Measurements from ENCODE around the gene UBE4B. TPM values are rescaled to one million over a fixed set of nuclear protein-coding genes. Genes with fewer than 3 reads are reported as not detected.

UBE4B gene
- total and polyA plus RNA-seq, 2 experiments from 2014 or later, result 28.4 to 115 TPM

DNA sequence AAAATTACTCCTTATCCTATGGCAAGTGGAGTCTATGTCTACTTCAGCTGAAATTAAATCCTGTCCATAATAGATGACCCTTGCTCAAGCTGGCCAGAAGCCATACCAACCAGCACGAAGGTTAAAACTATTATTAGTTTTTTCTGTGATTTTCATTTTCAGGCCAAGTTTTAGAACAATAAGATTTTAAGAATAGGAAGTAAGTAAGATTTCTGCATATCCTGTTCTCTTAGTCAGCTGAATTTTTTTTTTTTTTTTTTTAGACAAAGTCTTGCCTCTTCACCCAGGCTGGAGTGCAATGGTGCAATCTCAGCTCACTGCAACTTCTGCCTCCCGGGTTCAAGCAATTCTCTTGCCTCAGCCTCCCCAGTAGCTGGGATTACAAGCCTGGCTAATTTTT lies 41.8 kb upstream of the UBE4B start:
- H3K27me3 Mint-ChIP-seq (ENCODE audit: insufficient read depth, low read depth, poor library complexity), result peaks cover 8% of the 10 kb centered on the region
- TF ChIP-seq CREB1 (CRISPR knock-in tag; IDR thresholded peaks at IDR 0.05; ENCODE audit: low read depth) (no peak), EZH2phosphoT487 (IDR thresholded peaks at IDR 0.05; ENCODE audit: unreplicated experiment) (no peak), NANOG (IDR thresholded peaks at IDR 0.05; ENCODE audit: borderline replicate concordance) (no peak), ZNF114 (CRISPR knock-in tag; IDR thresholded peaks at IDR 0.05) (no peak), ZNF331 (CRISPR knock-in tag; IDR thresholded peaks at IDR 0.05; ENCODE audit: low read depth) (no peak), STAT1 (IDR thresholded peaks at IDR 0.05; ENCODE audit: unreplicated experiment) (no peak)
- TF ChIP-seq, protein P1, sequence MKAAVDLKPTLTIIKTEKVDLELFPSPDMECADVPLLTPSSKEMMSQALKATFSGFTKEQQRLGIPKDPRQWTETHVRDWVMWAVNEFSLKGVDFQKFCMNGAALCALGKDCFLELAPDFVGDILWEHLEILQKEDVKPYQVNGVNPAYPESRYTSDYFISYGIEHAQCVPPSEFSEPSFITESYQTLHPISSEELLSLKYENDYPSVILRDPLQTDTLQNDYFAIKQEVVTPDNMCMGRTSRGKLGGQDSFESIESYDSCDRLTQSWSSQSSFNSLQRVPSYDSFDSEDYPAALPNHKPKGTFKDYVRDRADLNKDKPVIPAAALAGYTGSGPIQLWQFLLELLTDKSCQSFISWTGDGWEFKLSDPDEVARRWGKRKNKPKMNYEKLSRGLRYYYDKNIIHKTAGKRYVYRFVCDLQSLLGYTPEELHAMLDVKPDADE (IDR thresholded peaks at IDR 0.05), result no peak
- no peaks in the 10 kb centered on the region for H4K20me1 ChIP-seq (replicated peaks; ENCODE audit: insufficient read depth)
- H2AFZ ChIP-seq, result no peak overlapping the region
- no peaks in the 10 kb centered on the region for H3K9me3 Mint-ChIP-seq
- H3K27ac ChIP-seq (ENCODE audit: low read depth), result no peak overlapping the region
- H3K27ac Mint-ChIP-seq, result no peak overlapping the region
- no peaks in the 10 kb centered on the region for H3K4me1 ChIP-seq (ENCODE audit: insufficient read depth)
- no peaks in the 10 kb centered on the region for H3K9me2 ChIP-seq (ENCODE audit: insufficient read depth)
- H3K36me3 Mint-ChIP-seq (ENCODE audit: low read depth), result no peaks in the 10 kb centered on the region
- no peaks in the 10 kb centered on the region for H3F3A ChIP-seq (replicated peaks; ENCODE audit: low read depth)
- H3K4me1 Mint-ChIP-seq, result no peaks in the 10 kb centered on the region
- no peak for ATAC-seq
- H3K4me3 Mint-ChIP-seq, result no peak overlapping the region
- no peak overlapping the region for H3K4me2 ChIP-seq
- no peaks in the 10 kb centered on the region for H3K36me3 ChIP-seq (ENCODE audit: insufficient read depth)
- no peak overlapping the region for H3K4me3 ChIP-seq
- H3K27me3 ChIP-seq (ENCODE audit: insufficient read depth), result peaks cover 10% of the 10 kb centered on the region
- no peaks in the 10 kb centered on the region for H3K79me2 ChIP-seq (replicated peaks; ENCODE audit: insufficient read depth)
- no peak for DNase-seq (ENCODE audit: low spot score)

- H3K36me3 Mint-ChIP-seq (ENCODE audit: low read depth), result no peaks in the 10 kb centered on the region; the same call in 2 of the 3 replicates
Observed at GRCh38 chr1:9992910-9993309, 39.8 kb upstream of the UBE4B start.

More at GRCh38 chr1:9992910-9993309, 39.8 kb upstream of the UBE4B start:
- 0 out of 2 replicates have a peak, but pooled peaks cover 6% of the 10 kb centered on the region for H3F3A ChIP-seq (replicated peaks; ENCODE audit: low read depth)
- H3K79me2 ChIP-seq (replicated peaks; ENCODE audit: insufficient read depth), result no peaks in the 10 kb centered on the region
- no peaks in the 10 kb centered on the region for H3K4me1 ChIP-seq (ENCODE audit: insufficient read depth)
- H3K27ac ChIP-seq (ENCODE audit: low read depth), result no peak overlapping the region
- Mint-ChIP-seq H3K9me3 (no peaks in the 10 kb centered on the region), H3K27me3 (ENCODE audit: insufficient read depth, low read depth, poor library complexity) (peaks cover 22% of the 10 kb centered on the region), H3K27ac (no peak overlapping the region), H3K4me3 (no peak overlapping the region), H3K4me1 (peaks cover 5% of the 10 kb centered on the region; the same call in 2 of the 3 replicates)
- H3K36me3 ChIP-seq (ENCODE audit: insufficient read depth), result no peaks in the 10 kb centered on the region
- TF ChIP-seq EZH2 (IDR thresholded peaks at IDR 0.05; ENCODE audit: low read depth, unreplicated experiment) (no peak), ZNF114 (CRISPR knock-in tag; IDR thresholded peaks at IDR 0.05) (no peak), JUNB (IDR thresholded peaks at IDR 0.05; ENCODE audit: unreplicated experiment) (no peak), POLR2AphosphoS5 (IDR thresholded peaks at IDR 0.05; ENCODE audit: low read depth) (no peak), ZNF331 (CRISPR knock-in tag; IDR thresholded peaks at IDR 0.05; ENCODE audit: low read depth) (no peak), CTCF (conservative IDR thresholded peaks at IDR 0.05; ENCODE audit: low read depth in 2 of 2) (no peak), CREB1 (CRISPR knock-in tag; IDR thresholded peaks at IDR 0.05; ENCODE audit: low read depth) (no peak), STAT1 (IDR thresholded peaks at IDR 0.05; ENCODE audit: unreplicated experiment) (no peak), NANOG (IDR thresholded peaks at IDR 0.05; ENCODE audit: borderline replicate concordance) (no peak)
- TF ChIP-seq, protein P2, sequence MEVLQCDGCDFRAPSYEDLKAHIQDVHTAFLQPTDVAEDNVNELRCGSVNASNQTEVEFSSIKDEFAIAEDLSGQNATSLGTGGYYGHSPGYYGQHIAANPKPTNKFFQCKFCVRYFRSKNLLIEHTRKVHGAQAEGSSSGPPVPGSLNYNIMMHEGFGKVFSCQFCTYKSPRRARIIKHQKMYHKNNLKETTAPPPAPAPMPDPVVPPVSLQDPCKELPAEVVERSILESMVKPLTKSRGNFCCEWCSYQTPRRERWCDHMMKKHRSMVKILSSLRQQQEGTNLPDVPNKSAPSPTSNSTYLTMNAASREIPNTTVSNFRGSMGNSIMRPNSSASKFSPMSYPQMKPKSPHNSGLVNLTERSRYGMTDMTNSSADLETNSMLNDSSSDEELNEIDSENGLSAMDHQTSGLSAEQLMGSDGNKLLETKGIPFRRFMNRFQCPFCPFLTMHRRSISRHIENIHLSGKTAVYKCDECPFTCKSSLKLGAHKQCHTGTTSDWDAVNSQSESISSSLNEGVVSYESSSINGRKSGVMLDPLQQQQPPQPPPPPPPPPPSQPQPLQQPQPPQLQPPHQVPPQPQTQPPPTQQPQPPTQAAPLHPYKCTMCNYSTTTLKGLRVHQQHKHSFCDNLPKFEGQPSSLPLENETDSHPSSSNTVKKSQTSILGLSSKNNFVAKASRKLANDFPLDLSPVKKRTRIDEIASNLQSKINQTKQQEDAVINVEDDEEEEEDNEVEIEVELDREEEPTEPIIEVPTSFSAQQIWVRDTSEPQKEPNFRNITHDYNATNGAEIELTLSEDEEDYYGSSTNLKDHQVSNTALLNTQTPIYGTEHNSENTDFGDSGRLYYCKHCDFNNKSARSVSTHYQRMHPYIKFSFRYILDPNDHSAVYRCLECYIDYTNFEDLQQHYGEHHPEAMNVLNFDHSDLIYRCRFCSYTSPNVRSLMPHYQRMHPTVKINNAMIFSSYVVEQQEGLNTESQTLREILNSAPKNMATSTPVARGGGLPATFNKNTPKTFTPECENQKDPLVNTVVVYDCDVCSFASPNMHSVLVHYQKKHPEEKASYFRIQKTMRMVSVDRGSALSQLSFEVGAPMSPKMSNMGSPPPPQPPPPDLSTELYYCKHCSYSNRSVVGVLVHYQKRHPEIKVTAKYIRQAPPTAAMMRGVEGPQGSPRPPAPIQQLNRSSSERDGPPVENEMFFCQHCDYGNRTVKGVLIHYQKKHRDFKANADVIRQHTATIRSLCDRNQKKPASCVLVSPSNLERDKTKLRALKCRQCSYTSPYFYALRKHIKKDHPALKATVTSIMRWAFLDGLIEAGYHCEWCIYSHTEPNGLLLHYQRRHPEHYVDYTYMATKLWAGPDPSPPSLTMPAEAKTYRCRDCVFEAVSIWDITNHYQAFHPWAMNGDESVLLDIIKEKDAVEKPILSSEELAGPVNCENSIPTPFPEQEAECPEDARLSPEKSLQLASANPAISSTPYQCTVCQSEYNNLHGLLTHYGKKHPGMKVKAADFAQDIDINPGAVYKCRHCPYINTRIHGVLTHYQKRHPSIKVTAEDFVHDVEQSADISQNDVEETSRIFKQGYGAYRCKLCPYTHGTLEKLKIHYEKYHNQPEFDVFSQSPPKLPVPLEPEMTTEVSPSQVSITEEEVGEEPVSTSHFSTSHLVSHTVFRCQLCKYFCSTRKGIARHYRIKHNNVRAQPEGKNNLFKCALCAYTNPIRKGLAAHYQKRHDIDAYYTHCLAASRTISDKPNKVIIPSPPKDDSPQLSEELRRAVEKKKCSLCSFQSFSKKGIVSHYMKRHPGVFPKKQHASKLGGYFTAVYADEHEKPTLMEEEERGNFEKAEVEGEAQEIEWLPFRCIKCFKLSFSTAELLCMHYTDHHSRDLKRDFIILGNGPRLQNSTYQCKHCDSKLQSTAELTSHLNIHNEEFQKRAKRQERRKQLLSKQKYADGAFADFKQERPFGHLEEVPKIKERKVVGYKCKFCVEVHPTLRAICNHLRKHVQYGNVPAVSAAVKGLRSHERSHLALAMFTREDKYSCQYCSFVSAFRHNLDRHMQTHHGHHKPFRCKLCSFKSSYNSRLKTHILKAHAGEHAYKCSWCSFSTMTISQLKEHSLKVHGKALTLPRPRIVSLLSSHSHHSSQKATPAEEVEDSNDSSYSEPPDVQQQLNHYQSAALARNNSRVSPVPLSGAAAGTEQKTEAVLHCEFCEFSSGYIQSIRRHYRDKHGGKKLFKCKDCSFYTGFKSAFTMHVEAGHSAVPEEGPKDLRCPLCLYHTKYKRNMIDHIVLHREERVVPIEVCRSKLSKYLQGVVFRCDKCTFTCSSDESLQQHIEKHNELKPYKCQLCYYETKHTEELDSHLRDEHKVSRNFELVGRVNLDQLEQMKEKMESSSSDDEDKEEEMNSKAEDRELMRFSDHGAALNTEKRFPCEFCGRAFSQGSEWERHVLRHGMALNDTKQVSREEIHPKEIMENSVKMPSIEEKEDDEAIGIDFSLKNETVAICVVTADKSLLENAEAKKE (CRISPR knock-in tag; IDR thresholded peaks at IDR 0.05), result no peak
- TF ChIP-seq, protein P1 (IDR thresholded peaks at IDR 0.05), result no peak
- H3K4me3 ChIP-seq, result no peak overlapping the region
- DNase-seq (ENCODE audit: low spot score), result no peak
- H3K27me3 ChIP-seq (ENCODE audit: insufficient read depth), result peaks cover 30% of the 10 kb centered on the region
- H2AFZ ChIP-seq, result no peak overlapping the region
- H4K20me1 ChIP-seq (replicated peaks; ENCODE audit: insufficient read depth), result no peaks in the 10 kb centered on the region
- H3K4me2 ChIP-seq, result no peak overlapping the region
- no peak for ATAC-seq
- no peaks in the 10 kb centered on the region for H3K9me2 ChIP-seq (ENCODE audit: insufficient read depth)

All from GM23338 (cell line).